Neural cell (in vitro differentiated cells): ENCODE results near the gene NT5DC4. TPM values are rescaled to one million over a fixed set of nuclear protein-coding genes. Genes with fewer than 3 reads are reported as not detected.

Experiments used
- H2AFZ ChIP-seq: fragments of 200-600, 300-800 bp; sonication (generic), shearing (Covaris generic); 2 replicates; pipeline ENCODE4 v1.6.0; 2014; ENCODE audit warnings: low read depth, mild to moderate bottlenecking, antibody characterized with exemption, low read length, moderate library complexity
- H3F3A ChIP-seq: fragments of 200-600 bp; shearing (Covaris generic); 2 replicates; pipeline ENCODE4 v1.6.1; 2016; ENCODE audit warnings: mild to moderate bottlenecking, moderate library complexity, mixed read lengths, antibody characterized with exemption, low read length; ENCODE audit not compliant: insufficient read depth, poor library complexity, severe bottlenecking
- H3K27ac ChIP-seq: fragments of 200-600, 300-800 bp; sonication (generic), shearing (Covaris generic); 2 replicates; pipeline ENCODE4 v1.5.1; 2014; ENCODE audit warnings: mild to moderate bottlenecking, low read length, moderate library complexity
- H3K27me3 ChIP-seq: fragments of 300-800, 200-600 bp; sonication (generic), shearing (Covaris generic); 2 replicates; pipeline ENCODE4 v1.6.0; 2014; ENCODE audit warnings: mild to moderate bottlenecking, low read depth, low read length, moderate library complexity; ENCODE audit not compliant: insufficient read depth
- H3K36me3 ChIP-seq: fragments of 300-800, 200-600 bp; sonication (generic), shearing (Covaris generic); 2 replicates; pipeline ENCODE4 v1.5.1; 2014; ENCODE audit warnings: mild to moderate bottlenecking, antibody characterized with exemption, low read length, moderate library complexity; ENCODE audit not compliant: insufficient read depth
- H3K4me2 ChIP-seq: fragments of 300-800, 200-600 bp; sonication (generic), shearing (Covaris generic); 2 replicates; pipeline ENCODE4 v1.6.0; 2014; ENCODE audit warnings: mild to moderate bottlenecking, low read length
- H3K4me3 ChIP-seq: fragments of 300-800, 200-600 bp; sonication (generic), shearing (Covaris generic); 2 replicates; pipeline ENCODE4 v1.5.1; 2014; ENCODE audit warnings: mild to moderate bottlenecking, low read length, moderate library complexity
- H3K79me2 ChIP-seq: fragments of 200-600 bp; shearing (Covaris generic); replicated peaks from 2 replicates; pipeline ENCODE4 v1.6.0; 2014; ENCODE audit warnings: mild to moderate bottlenecking, low read length, moderate library complexity; ENCODE audit not compliant: insufficient read depth
- H3K9ac ChIP-seq: fragments of 300-800, 200-600 bp; sonication (generic), shearing (Covaris generic); 2 replicates; pipeline ENCODE4 v1.6.1; 2016; ENCODE audit warnings: mild to moderate bottlenecking, low read length, mixed read lengths
- H3K9me2 ChIP-seq: fragments of 200-600 bp; shearing (Covaris generic); 2 replicates; pipeline ENCODE4 v1.6.1; 2016; ENCODE audit warnings: mild to moderate bottlenecking, low read length, mixed read lengths; ENCODE audit not compliant: insufficient read depth
- H3K9me3 ChIP-seq: fragments of 200-600, 300-800 bp; sonication (generic), shearing (Covaris generic); 2 replicates; pipeline ENCODE4 v1.6.1; 2016; ENCODE audit warnings: mild to moderate bottlenecking, mixed run types, low read length, moderate library complexity, mixed read lengths
- H4K20me1 ChIP-seq: fragments of 200-600 bp; shearing (Covaris generic); 2 replicates; pipeline ENCODE4 v1.6.1; 2016; ENCODE audit warnings: mild to moderate bottlenecking, mixed run types; ENCODE audit not compliant: insufficient read depth
- CTCF ChIP-seq: fragments of 450-650 bp; IDR thresholded peaks from 2 replicates; pipeline ENCODE4 v1.5.1; 2014; ENCODE audit warnings: antibody characterized with exemption, mild to moderate bottlenecking, moderate library complexity; ENCODE audit not compliant: poor library complexity, severe bottlenecking
- EZH2 ChIP-seq: fragments of 200-600, 300-800 bp; shearing (Covaris generic), sonication (generic); IDR thresholded peaks from 2 replicates; pipeline ENCODE4 v1.6.1; 2014; ENCODE audit warnings: antibody characterized with exemption, low read length, borderline replicate concordance, mild to moderate bottlenecking; ENCODE audit not compliant: insufficient read depth, poor library complexity, severe bottlenecking
- RAD21 ChIP-seq: fragments of 450-650 bp; conservative IDR thresholded peaks from 2 replicates; pipeline ENCODE4 v1.6.1; 2014; ENCODE audit warnings: antibody characterized with exemption, mild to moderate bottlenecking, moderate library complexity
- REST ChIP-seq: IDR thresholded peaks from 2 replicates; pipeline ENCODE4 v1.6.1; 2012; ENCODE audit warnings: borderline replicate concordance
- SMC3 ChIP-seq: fragments of 450-650 bp; conservative IDR thresholded peaks from 2 replicates; pipeline ENCODE4 v1.6.1; 2014; ENCODE audit warnings: antibody characterized with exemption, mild to moderate bottlenecking, moderate library complexity; ENCODE audit not compliant: poor library complexity
- polyA plus RNA-seq: library from polyadenylated mRNA; depleted of rRNA; stranded (reverse); fragments of >200 nt; gene quantifications from 2 replicates; pipeline ENCODE4 v1.2.3, GENCODE V29; 2014

The NT5DC4 gene
- polyA plus RNA-seq, 1 donor from 2014 or later: not detected

GRCh38 chr2:112783187-112783714, 62.4 kb downstream of the NT5DC4 start:
- Histone ChIP-seq H3K4me2 (no peak overlapping the region), H3K9ac (no peak overlapping the region), H2AFZ (no peak overlapping the region), H3K36me3 (no peaks in the 10 kb centered on the region), H3K9me2 (no peaks in the 10 kb centered on the region), H3F3A (no peaks in the 10 kb centered on the region), H4K20me1 (no peaks in the 10 kb centered on the region), H3K27me3 (no peaks in the 10 kb centered on the region), H3K27ac (no peak overlapping the region), H3K79me2 (no peaks in the 10 kb centered on the region), H3K9me3 (no peaks in the 10 kb centered on the region), H3K4me3 (no peak overlapping the region)
- TF ChIP-seq REST (no peak), EZH2 (no peak), SMC3 (no peak), RAD21 (no peak), CTCF (no peak)

GRCh38 chr2:112784199-112785189, 63.7 kb downstream of the NT5DC4 start, which contains the start of gene IL1A:
TSS of gene IL1A (minus strand) at chr2:112784493. CDS start at chr2:112783770, 723 bp downstream.
- H3K27me3 ChIP-seq: no peaks in the 10 kb centered on the region
- no peaks in the 10 kb centered on the region for H4K20me1 ChIP-seq
- no peak within 1 kb of the TSS for H2AFZ ChIP-seq
- H3K36me3 ChIP-seq: no peaks in the 10 kb centered on the region
- no peaks in the 10 kb centered on the region for H3K79me2 ChIP-seq
- H3K9me2 ChIP-seq: no peaks in the 10 kb centered on the region
- TF ChIP-seq SMC3 (no peak), CTCF (no peak)
- H3K4me3 ChIP-seq: no peak within 1 kb of the TSS
- no peak within 1 kb of the TSS for H3K4me2 ChIP-seq
- no peaks in the 10 kb centered on the region for H3F3A ChIP-seq
- no peak within 1 kb of the TSS for H3K9ac ChIP-seq
- H3K9me3 ChIP-seq: no peaks in the 10 kb centered on the region
- H3K27ac ChIP-seq: no peak within 1 kb of the TSS
